Measurements from ENCODE around the gene TDRD15. TPM values are rescaled to one million over a fixed set of nuclear protein-coding genes. Genes with fewer than 3 reads are reported as not detected.

The TDRD15 gene
- total and polyA plus RNA-seq, 2 of the 13 experiments (the other 11 are each of a cell fraction or from before 2014, with no cell fraction given) = 0.12 to 0.29 TPM

DNA sequence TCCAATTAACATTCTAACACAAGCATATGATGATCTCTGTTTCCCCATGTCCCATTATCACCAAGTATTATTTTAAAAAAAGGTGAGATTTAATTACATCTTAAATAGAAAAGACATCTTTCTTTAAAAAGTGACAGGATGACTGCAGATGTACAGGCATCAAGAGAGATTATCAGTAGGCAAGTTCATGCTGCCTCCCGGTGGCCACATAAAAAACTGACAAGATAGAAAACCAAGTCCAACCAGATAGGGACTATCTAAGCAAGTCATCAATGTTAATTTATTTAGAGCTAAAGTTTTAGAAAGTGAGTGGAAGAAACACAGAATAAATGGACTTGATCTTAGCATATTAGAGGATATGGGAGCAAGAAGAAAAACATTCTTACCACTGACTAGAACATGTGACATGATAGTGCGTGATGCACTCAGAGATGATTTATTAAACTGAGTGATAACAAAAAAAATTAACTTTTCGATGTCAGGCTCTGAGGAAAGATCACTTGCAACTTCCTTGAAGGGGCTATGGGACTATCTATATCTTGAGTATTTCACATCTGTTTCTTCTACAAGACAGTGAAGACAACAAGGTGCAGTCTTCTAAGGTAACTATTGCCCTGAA, 5.4 kb upstream of the TDRD15 start (continued):
- TF ChIP-seq TCF12 (IDR thresholded peaks at IDR 0.05) (no peak), TCF12 (CRISPR knock-in tag; IDR thresholded peaks at IDR 0.05) (no peak), HOMEZ (CRISPR knock-in tag; IDR thresholded peaks at IDR 0.05; ENCODE audit: low read depth) (peak; percentile 67; the same call in 1 of the 2 replicates), SAP130 (CRISPR knock-in tag; IDR thresholded peaks at IDR 0.05; ENCODE audit: low read depth) (peak; percentile 49; the same call in 1 of the 2 replicates), GATAD1 (CRISPR knock-in tag; IDR thresholded peaks at IDR 0.05) (peak; percentile 41; the same call in 1 of the 2 replicates), GATAD2A (CRISPR knock-in tag; IDR thresholded peaks at IDR 0.05) (peak; percentile 25; the same call in 1 of the 2 replicates), ZNF34 (CRISPR knock-in tag; IDR thresholded peaks at IDR 0.05; ENCODE audit: borderline replicate concordance) (0 out of 2 replicates have a peak, but pooled peaks have one; percentile 26), ARID3A (IDR thresholded peaks at IDR 0.05; ENCODE audit: low read depth, low read length) (peak; percentile 35; the same call in 1 of the 2 replicates), KLF6 (CRISPR knock-in tag; IDR thresholded peaks at IDR 0.05) (peak; percentile 40; the same call in 1 of the 2 replicates), ZNF33A (CRISPR knock-in tag; IDR thresholded peaks at IDR 0.05; ENCODE audit: borderline replicate concordance) (peak; percentile 77; the same call in 1 of the 2 replicates), ERF (CRISPR knock-in tag; IDR thresholded peaks at IDR 0.05) (peak; percentile 54; the same call in 1 of the 2 replicates), ZNF629 (CRISPR knock-in tag; conservative IDR thresholded peaks at IDR 0.05) (no peak), KLF16 (CRISPR knock-in tag; IDR thresholded peaks at IDR 0.05) (peak in 1 of 2 experiments; percentile 69; a peak in 2 of 4 replicates), ZSCAN9 (CRISPR knock-in tag; IDR thresholded peaks at IDR 0.05; ENCODE audit: borderline replicate concordance) (0 out of 2 replicates have a peak, but pooled peaks have one; percentile 35), HMG20A (CRISPR knock-in tag; IDR thresholded peaks at IDR 0.05; ENCODE audit: borderline replicate concordance) (peak; percentile 32; the same call in 1 of the 2 replicates), REPIN1 (CRISPR knock-in tag; IDR thresholded peaks at IDR 0.05; ENCODE audit: borderline replicate concordance, low read depth) (no peak), THAP11 (CRISPR knock-in tag; IDR thresholded peaks at IDR 0.05) (peak; percentile 54; the same call in 1 of the 2 replicates), ARNT2 (CRISPR knock-in tag; IDR thresholded peaks at IDR 0.05; ENCODE audit: low read depth) (0 out of 2 replicates have a peak, but pooled peaks have one; percentile 41)
- TF ChIP-seq, protein P1, sequence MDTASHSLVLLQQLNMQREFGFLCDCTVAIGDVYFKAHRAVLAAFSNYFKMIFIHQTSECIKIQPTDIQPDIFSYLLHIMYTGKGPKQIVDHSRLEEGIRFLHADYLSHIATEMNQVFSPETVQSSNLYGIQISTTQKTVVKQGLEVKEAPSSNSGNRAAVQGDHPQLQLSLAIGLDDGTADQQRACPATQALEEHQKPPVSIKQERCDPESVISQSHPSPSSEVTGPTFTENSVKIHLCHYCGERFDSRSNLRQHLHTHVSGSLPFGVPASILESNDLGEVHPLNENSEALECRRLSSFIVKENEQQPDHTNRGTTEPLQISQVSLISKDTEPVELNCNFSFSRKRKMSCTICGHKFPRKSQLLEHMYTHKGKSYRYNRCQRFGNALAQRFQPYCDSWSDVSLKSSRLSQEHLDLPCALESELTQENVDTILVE (CRISPR knock-in tag; IDR thresholded peaks at IDR 0.05) = peak; percentile 76
- TF ChIP-seq, protein P2, sequence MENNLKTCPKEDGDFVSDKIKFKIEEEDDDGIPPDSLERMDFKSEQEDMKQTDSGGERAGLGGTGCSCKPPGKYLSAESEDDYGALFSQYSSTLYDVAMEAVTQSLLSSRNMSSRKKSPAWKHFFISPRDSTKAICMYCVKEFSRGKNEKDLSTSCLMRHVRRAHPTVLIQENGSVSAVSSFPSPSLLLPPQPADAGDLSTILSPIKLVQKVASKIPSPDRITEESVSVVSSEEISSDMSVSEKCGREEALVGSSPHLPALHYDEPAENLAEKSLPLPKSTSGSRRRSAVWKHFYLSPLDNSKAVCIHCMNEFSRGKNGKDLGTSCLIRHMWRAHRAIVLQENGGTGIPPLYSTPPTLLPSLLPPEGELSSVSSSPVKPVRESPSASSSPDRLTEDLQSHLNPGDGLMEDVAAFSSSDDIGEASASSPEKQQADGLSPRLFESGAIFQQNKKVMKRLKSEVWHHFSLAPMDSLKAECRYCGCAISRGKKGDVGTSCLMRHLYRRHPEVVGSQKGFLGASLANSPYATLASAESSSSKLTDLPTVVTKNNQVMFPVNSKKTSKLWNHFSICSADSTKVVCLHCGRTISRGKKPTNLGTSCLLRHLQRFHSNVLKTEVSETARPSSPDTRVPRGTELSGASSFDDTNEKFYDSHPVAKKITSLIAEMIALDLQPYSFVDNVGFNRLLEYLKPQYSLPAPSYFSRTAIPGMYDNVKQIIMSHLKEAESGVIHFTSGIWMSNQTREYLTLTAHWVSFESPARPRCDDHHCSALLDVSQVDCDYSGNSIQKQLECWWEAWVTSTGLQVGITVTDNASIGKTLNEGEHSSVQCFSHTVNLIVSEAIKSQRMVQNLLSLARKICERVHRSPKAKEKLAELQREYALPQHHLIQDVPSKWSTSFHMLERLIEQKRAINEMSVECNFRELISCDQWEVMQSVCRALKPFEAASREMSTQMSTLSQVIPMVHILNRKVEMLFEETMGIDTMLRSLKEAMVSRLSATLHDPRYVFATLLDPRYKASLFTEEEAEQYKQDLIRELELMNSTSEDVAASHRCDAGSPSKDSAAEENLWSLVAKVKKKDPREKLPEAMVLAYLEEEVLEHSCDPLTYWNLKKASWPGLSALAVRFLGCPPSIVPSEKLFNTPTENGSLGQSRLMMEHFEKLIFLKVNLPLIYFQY (CRISPR knock-in tag; IDR thresholded peaks at IDR 0.05; ENCODE audit: borderline replicate concordance) = 0 out of 2 replicates have a peak, but pooled peaks have one; percentile 31
- TF ChIP-seq, protein P3, sequence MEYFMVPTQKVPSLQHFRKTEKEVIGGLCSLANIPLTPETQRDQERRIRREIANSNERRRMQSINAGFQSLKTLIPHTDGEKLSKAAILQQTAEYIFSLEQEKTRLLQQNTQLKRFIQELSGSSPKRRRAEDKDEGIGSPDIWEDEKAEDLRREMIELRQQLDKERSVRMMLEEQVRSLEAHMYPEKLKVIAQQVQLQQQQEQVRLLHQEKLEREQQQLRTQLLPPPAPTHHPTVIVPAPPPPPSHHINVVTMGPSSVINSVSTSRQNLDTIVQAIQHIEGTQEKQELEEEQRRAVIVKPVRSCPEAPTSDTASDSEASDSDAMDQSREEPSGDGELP (IDR thresholded peaks at IDR 0.05; ENCODE audit: borderline replicate concordance, low read depth) = 0 out of 2 replicates have a peak, but pooled peaks have one; percentile 17

Data from HepG2 (cell line).